NCI-H1092 treated with DMSO at 0.1 percent for 48 hours (cell line): ENCODE measurements around the gene RAB35.

Experiments
- DNase-seq: peaks from one replicate; lab custom pipeline; 2025; lab: John Stamatoyannopoulos, UW

The RAB35 gene

DNA sequence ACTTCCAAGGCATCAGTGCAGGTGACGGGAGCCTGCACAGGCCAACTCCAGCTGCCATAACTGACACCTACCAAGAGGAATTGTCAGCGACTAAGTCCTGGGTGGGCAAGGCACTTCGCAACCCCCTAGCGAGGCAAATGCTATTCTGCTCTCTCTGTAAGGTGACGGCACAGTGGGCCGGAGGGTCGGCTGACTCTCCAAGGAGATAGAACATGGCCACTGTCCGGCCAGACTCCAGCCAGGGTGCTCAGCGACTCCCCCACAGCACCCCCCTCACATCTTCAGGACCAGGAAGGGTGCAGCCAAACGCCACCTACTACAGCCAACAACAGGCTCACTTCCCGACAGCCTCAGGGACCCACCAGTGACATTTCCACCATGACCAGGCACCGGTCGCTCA, 13.2 kb downstream of the RAB35 start:
- no peak for DNase-seq

- DNase-seq, result no peak
These were observed 13.6 kb downstream of the RAB35 start for GRCh38 chr12:120103044-120103338.

DNA sequence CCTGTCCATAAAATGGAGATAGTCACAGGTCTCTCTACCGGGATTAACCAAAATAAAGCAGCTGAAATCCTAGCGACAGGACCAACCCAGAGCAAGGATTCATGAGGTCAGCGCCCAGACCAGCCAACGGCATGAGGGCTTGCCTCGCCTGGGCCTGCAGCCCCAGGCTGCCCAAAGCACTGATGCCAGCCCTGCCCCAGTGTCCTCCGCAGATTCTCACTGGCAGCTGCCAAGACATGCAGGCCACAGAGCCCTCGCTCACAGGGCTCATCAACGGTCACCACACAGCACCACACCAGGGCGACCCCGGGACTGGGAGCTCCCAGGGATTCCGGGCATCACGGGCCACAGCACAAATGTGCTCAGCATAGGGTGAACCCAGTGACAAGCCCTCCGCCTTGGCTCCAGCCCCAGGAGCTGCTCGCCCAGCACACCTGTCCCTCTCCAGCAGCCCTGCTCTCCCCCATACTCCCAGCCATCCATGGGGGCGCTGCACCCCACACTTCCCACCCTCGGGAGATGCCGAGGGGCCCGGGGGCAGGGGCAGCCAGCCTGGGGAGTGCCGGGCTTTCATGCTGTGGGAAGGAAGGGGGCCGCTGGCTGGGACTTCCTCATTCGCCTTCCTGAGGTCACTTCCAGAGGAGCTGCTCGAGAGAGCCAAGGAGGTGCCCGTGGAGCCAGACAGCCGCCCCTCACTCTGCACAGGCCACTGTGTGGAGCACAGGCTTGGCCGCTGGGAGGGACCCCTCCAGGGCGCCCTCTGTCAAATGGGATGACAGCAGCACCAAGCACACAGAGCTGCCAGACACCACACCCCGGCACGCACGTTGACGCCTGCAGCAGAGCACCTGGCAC, 14.1 kb downstream of the RAB35 start:
- no peak for DNase-seq

DNA sequence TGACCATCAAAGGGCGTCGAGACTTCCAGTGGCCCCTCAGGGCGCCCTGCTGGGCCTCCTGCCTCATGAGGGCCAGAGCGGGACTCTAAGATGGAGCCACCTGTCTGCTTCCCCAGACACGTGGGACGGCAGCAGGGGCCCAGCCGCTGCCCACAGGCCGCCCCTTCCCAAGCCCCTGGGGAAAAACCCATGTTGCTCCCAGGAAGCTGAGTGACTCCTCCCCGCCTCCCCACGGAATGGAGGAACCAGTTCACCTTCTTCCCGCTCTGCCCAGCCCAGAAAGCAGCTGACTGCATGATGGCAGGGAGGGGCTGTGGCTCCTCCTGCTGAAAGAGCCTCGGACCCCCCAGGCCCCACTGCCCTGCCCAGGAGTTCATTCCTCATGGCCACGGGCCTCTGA, 14.9 kb downstream of the RAB35 start:
- no peak for DNase-seq

DNA sequence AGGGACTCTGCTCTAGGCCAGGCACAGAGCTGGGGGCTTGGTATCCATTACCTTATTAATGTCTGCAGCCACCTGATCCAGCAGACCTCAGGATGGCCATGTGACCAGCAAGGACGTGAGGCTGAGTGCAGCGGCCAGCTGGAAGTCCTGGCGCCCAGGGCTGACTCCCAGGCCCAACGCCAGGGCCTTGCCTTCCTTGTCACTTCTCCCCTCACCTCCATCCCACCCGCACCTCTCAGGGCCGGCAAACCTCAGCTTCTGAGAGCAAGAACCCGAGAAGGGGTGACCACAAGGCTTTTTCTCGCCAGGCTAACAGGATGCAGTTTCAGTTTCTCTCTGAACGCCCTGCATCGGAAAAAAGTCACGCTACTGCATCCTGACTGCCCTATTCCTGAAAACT, 15.4 kb downstream of the RAB35 start:
- peak; percentile 5 for DNase-seq

DNA sequence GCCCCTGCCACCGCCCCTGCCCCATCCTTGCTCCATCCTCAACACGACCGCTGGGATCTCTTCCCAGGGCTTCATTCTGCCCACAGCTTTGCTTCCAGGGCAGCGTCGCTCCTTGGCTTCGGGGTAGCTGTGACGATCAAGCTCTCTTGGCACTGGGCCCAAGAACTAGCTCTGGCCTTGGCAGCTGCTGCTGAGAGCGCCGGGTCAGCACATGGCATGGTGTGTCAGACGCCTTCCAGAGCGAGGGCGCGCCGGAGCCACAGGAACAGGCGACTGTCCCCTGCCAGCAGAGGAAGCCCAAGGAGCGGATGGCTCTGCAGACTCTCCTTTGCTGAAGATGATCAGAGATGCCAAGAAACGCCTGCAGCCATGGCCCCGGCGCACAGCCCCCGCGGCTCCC, 15.9 kb downstream of the RAB35 start:
- DNase-seq, result peak; percentile 69

DNA sequence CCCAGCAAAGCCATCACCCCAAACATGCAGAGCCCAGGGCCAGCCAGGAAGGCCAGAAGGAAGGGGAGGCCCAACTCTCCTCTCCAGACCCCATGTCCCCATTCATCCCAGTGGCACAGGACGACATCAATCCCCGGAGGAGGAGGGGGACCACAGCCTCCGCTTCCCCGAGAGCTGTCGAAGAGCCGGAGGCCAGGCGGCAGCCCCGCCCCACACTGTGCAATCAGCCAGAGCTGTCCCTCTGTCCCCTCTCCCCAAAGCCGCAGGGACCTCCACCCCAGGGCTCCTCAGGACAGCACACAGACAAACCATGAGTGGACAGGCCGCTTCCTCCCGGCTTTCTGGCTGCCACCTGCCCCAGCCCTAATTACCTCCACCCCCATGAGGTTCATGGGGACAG, 16.8 kb downstream of the RAB35 start:
- no peak for DNase-seq

DNA sequence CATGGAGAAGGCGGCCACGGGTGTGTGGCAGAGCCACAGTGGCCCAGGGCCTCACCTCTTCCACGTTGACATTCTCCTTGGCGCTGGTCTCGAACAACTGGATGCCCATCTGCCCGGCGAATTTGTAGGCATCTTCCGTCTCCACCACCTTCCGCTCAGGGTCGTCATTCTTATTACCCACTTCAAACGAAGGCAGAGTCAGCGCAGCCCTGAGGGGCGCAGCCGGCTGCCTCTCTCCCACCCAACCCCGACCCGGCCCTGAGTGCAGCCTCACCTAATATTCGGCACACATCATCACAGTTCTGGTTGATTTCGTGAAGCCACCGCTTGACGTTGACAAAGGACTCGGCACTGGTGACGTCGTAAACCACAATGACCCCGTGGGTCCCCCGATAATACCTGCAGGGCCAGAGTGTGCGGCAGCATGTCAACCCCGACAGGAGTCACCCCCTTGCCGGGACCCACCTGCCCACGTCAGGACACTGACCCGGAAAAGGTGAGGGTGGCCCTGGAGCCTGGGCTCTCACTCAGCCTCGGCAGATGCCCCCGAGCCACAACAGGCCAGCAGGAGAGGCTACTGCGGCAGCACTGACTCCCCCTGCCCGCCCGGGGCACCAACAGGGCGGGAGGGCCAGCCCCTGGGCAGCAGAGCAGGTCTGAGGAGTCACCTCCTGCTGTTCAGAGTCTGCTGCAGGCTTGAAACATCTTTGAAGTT, 17.6 kb downstream of the RAB35 start:
- DNase-seq, result no peak

- DNase-seq, result no peak
These were observed 19.8 kb downstream of the RAB35 start for GRCh38 chr12:120096671-120097202.

DNA sequence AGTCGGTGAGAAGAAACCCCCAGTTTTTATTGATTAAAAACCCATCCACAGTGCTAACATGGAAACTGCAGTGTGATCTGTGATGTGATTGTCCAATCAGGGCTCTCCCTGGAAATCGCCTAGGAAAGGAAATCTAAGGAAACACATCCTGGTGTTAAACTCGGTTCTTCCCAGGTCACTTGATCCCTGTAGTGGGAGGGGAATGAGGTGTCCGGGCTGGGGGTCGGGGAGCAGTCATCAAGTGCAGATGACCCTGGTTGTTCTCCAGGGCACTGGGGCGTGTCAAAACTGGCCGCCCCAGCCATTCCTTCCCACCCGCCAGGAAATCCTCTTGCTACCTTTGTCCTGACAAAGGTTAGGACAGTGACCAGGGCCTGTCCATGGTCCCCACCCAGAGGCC, 20.8 kb downstream of the RAB35 start:
- DNase-seq, result no peak

- DNase-seq, result no peak
These were observed 21.2 kb downstream of the RAB35 start for GRCh38 chr12:120095331-120095730.

GRCh38 chr12:120094485-120094884, 22.1 kb downstream of the RAB35 start:
- no peak for DNase-seq

GRCh38 chr12:120093592-120094355, 22.8 kb downstream of the RAB35 start:
- no peak for DNase-seq

GRCh38 chr12:120093336-120093591, 23.3 kb downstream of the RAB35 start:
- DNase-seq, result no peak

DNA sequence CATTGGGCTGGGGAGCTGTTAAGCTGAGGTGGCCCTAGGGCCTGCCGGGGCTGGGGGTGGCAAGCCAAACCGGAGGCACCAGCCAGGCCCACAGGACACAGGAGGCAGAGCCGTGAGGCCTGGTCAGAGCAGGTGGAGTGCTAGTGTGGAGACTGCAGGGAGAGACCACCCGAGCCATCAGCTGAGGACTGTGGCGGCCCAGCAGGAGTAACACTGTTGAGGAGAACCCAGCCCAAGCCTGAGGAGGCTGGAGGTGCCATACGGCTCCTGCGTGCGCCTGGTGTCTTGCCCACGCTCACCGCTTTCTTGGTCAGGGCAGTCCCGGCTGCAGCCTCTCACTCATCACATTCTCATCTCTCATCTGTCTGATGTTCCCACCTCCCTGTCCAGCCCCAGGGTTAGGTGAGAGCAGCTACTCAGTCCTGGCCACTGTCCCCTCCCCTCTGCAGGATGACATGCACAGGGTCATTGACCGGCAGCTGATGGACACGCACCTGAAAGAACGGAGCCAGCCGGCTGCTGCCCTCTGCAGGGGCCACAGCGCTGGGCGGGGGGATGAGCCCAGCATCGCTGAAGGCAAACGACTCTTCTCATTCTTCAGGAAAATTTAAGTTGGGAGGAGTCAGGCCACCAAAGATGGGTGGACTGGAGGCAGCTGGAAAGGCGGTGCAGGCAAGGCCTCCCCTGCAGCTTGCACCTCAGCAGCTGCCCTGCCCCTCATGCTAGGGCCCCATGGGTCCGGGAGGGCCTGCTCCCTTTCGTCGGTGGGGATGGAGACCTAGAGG, 23.8 kb downstream of the RAB35 start:
- no peak for DNase-seq

GRCh38 chr12:120091371-120092090, 25.0 kb downstream of the RAB35 start:
- no peak for DNase-seq

GRCh38 chr12:120090626-120091295, 25.8 kb downstream of the RAB35 start:
- DNase-seq, result no peak

GRCh38 chr12:120090206-120090605, 26.3 kb downstream of the RAB35 start:
- DNase-seq, result no peak

DNA sequence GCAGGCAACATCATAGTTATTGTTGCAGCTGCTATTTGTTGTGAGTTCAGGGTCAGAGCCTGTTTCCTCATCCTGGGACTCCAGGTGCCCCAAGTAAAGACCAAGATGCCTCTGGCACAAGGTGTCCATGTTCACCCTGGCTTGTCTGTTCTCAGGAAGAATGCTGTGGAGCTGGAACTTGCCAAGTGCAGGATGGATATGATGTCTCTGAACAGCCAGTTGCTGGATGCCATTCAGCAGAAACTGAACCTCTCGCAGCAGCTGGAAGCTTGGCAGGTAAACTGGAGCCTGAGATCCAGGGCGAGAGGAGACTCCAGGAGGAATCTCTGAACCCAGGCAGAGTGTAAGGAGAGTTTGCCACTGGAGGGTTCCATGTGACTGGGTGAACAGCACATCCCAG, 26.8 kb downstream of the RAB35 start:
- no peak for DNase-seq

DNA sequence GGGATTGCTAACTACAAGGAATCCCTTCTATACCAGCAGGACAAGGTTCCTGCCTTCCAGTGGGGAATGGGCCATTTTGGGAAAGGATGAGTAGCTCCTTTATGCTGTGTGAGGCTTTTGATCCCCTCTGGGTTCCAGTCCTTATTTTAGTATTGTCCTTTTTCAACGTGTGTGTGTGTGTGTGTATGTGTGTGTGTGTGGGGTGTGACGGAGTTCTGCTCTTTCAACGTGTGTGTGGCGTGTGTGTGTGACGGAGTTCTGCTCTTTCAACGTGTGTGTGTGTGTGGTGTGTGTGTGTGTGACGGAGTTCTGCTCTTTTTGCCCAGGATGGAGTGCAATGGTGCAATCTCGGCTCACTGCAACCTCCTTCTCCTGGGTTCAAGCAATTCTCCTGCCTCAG, 27.4 kb downstream of the RAB35 start:
- DNase-seq, result no peak
